A375 (cell line): ENCODE data around the gene DTX3L. TPM values are rescaled to one million over a fixed set of nuclear protein-coding genes. Genes with fewer than 3 reads are reported as not detected.

Experiments
- total RNA-seq: library from RNA; depleted of rRNA; stranded (reverse); fragments of >200 nt; shearing (Covaris generic); gene quantifications from 2 replicates; pipeline ENCODE4 v1.2.3, GENCODE V29; 2014; rRNA removed

The DTX3L gene
- total RNA-seq, result 11.8 and 12.4 TPM in 2 replicates

DNA sequence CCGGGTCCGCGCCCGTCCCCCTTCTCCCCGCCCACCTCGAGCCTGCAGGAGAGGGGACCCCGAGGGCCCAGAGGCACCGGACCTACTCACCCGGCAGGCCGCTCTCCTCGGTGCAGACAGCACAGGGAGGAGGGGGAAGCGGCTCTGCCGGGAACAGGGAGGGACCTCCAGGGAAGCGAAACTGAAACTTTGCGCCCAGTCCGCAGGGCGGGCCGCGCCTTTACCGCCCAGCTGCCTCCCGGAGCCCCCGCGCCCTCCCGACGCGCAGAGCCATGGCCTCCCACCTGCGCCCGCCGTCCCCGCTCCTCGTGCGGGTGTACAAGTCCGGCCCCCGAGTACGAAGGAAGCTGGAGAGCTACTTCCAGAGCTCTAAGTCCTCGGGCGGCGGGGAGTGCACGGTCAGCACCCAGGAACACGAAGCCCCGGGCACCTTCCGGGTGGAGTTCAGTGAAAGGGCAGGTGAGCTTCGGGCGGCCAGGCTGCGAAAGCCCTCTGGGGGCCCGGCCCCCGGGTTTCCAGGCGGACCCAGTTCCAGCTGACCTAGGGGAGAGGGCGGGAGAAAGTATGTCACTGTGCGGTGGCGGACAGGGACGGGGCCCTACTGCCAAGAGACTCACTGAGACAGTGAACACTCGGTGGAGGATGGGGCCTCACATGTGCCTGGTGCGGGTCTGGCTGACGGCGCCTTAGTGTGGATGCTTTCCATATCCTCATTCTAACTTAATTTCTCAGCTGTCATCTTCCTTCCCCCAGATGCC is at the start of gene DTX3L, which contains the start of gene PARP9:
TSS of gene DTX3L (plus strand) at position 184 of the 758 bp plus-strand sequence. CDS start at position 273, 89 bp downstream.
TSS of gene PARP9 (minus strand) at position 146 of the 758 bp plus-strand sequence. CDS start 4,680 bp downstream, outside the sequence.

DNA sequence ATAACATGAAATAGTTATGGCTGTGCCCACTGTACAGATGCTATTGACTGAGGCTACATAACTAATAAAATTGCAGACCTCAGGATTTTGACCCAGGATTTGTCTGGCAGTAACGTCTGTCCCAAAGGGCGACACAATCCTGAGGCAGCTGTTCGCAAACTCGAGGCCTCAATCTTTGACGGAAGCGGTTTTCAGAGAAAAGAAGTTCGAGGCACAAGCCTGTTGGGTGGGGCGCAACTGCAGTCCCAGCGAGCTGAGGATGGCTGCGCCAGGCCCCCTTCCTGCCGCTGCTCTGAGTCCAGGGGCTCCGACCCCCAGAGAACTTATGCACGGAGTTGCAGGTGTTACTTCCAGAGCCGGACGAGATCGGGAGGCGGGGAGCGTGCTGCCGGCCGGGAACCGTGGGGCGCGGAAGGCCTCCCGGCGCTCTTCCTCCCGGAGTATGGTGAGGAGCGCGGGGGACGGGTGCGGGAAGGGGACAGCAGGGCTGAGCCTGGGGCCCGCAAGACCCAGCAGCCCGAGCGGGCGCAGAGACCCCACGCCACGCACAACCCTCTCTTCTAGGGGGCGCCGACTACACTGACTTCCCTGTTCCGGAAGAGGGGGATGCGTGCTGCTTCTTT is 13.4 kb downstream of the DTX3L start, which contains the start of gene PARP15:
TSS of gene PARP15 (plus strand) at position 242 of the 623 bp plus-strand sequence. CDS start at position 260, 18 bp downstream.

Other genes starting within 250 kb of the DTX3L start
- not detected in 2 replicates for gene CSTA, start 239.1 kb upstream of the DTX3L start, total RNA-seq
- 92.6 and 114 TPM in 2 replicates for gene MIX23, start 181.1 kb upstream of the DTX3L start, total RNA-seq
- 28.5 and 50.6 TPM in 2 replicates for gene FAM162A, start 180.2 kb upstream of the DTX3L start, total RNA-seq
- gene WDR5B, start 148.3 kb upstream of the DTX3L start, total RNA-seq, result 3.5 and 4.3 TPM in 2 replicates
- gene KPNA1, start 49.4 kb upstream of the DTX3L start, total RNA-seq, result 22.9 and 24.0 TPM in 2 replicates
- gene PARP9, start within 50 bp of the DTX3L start, total RNA-seq, result 7.2 and 7.6 TPM in 2 replicates
- gene PARP15, start 13.3 kb downstream of the DTX3L start, total RNA-seq, result not detected in 2 replicates
- gene PARP14, start 116.5 kb downstream of the DTX3L start, total RNA-seq, result 25.7 and 29.7 TPM in 2 replicates
- gene HSPBAP1, start 229.5 kb downstream of the DTX3L start, total RNA-seq, result 5.4 and 5.6 TPM in 2 replicates
- gene SLC49A4, start 230.7 kb downstream of the DTX3L start, total RNA-seq, result 15.3 TPM in 2 replicates